Mesendoderm (in vitro differentiated cells): ENCODE measurements around the gene ADAMTS17.

Experiments
- DNase-seq: peaks from one replicate; pipeline ENCODE4 v3.0.0; 2013
- H2AK5ac ChIP-seq: 2 replicates; pipeline ENCODE4 v1.6.1; 2013; ENCODE audit warnings: low read length, inconsistent platforms
- H2BK120ac ChIP-seq: 2 replicates; pipeline ENCODE4 v1.6.1; 2013; ENCODE audit warnings: low read depth, mild to moderate bottlenecking, low read length, moderate library complexity, mixed read lengths
- H2BK15ac ChIP-seq: replicated peaks from 2 replicates; pipeline ENCODE4 v1.6.1; 2013; ENCODE audit warnings: low read depth, mild to moderate bottlenecking, moderate library complexity
- H2BK5ac ChIP-seq: 2 replicates; pipeline ENCODE4 v1.6.1; 2013; ENCODE audit warnings: low read length, inconsistent platforms
- H3K18ac ChIP-seq: 2 replicates; pipeline ENCODE4 v1.6.1; 2013; ENCODE audit warnings: mild to moderate bottlenecking, low read length, mixed read lengths
- H3K23ac ChIP-seq: one replicate; pipeline ENCODE4 v1.6.1; 2013; ENCODE audit warnings: low read length
- H3K27ac ChIP-seq: 2 replicates; pipeline ENCODE4 v1.5.1; 2013; ENCODE audit warnings: low read depth, mild to moderate bottlenecking, inconsistent platforms, low read length, moderate library complexity
- H3K27me3 ChIP-seq: 2 replicates; pipeline ENCODE4 v1.6.1; 2013; ENCODE audit warnings: low read length, control low read depth, mild to moderate bottlenecking, inconsistent platforms; ENCODE audit not compliant: insufficient read depth, poor library complexity
- H3K36me3 ChIP-seq: 2 replicates; pipeline ENCODE4 v1.6.1; 2013; ENCODE audit warnings: low read length, inconsistent platforms; ENCODE audit not compliant: control insufficient read depth, insufficient read depth
- H3K4ac ChIP-seq: one replicate; pipeline ENCODE4 v1.6.1; 2013; ENCODE audit warnings: low read depth, mild to moderate bottlenecking, low read length, moderate library complexity
- H3K4me1 ChIP-seq: 2 replicates; pipeline ENCODE4 v1.6.1; 2013; ENCODE audit warnings: low read depth, low read length, inconsistent platforms; ENCODE audit not compliant: control insufficient read depth
- H3K4me2 ChIP-seq: 2 replicates; pipeline ENCODE4 v1.6.1; 2013; ENCODE audit warnings: low read length
- H3K4me3 ChIP-seq: 2 replicates; pipeline ENCODE4 v1.5.1; 2013; ENCODE audit warnings: mild to moderate bottlenecking, low read length
- H3K56ac ChIP-seq: one replicate; pipeline ENCODE4 v1.6.1; 2013; ENCODE audit warnings: low read length
- H3K79me1 ChIP-seq: 2 replicates; pipeline ENCODE4 v1.6.1; 2013; ENCODE audit warnings: low read length, inconsistent platforms
- H3K79me2 ChIP-seq: 2 replicates; pipeline ENCODE4 v1.6.1; 2013; ENCODE audit warnings: mild to moderate bottlenecking, low read length; ENCODE audit not compliant: control insufficient read depth, insufficient read depth
- H3K9ac ChIP-seq: 2 replicates; pipeline ENCODE4 v1.6.1; 2013; ENCODE audit warnings: low read length, inconsistent platforms
- H4K5ac ChIP-seq: one replicate; pipeline ENCODE4 v1.6.1; 2013; ENCODE audit warnings: low read length
- H4K8ac ChIP-seq: one replicate; pipeline ENCODE4 v1.6.1; 2013; ENCODE audit warnings: low read depth, mild to moderate bottlenecking, control low read depth, low read length, moderate library complexity
- WGBS: extraction: QIAGEN DNeasy Blood & Tissue Kit; methylation state at CpG from one replicate; pipeline ENCODE4 v1.1.7; 2013; ENCODE audit warnings: low lambda C conversion rate, missing lambda C conversion rate; ENCODE audit not compliant: insufficient coverage; ENCODE audit errors: extremely low coverage; 5-methylcytosine and 5-hydroxymethylcytosine counted together

The ADAMTS17 gene

DNA sequence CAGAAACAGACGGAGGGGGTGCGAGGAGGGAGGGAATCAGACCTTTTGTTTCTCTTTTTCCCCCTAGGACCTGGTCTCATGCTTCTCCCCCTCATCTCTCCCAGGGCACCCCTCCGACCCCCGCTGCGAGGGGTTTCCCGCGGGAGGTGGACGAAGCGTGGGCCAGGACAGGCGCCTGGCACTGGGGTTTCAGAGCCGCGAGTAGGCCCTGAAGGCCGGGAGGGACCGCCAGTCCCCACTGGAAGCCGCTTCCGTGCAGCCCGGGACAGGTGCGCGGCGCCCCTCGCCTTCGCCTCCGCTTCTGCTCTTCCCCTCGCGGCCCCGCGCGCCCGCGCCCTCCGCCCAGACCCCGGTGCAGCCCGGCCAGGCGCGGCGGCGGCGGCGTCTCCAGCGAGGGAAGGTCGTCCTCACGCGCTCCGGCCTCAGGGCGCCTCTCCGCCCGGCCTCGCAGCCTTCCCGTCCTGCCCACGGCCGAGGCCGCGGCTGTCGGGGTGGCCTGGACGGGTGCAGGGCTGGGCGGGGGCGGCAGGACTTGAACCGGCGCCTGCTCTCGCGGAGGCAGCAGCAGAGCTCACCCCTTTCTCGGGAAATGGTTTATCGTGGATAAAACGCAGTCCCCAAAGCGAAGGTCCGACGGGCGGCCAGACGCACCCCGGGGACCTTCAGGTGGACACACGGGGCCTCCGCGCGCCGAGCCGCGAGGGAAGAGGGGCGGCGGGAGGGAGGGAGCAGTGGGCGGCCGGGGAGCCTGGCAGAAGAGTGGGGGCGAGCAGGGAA lies 31.5 kb upstream of the ADAMTS17 start:
- no peaks in the 10 kb centered on the region for H3K79me2 ChIP-seq
- H3K4me1 ChIP-seq, result no peaks in the 10 kb centered on the region

DNA sequence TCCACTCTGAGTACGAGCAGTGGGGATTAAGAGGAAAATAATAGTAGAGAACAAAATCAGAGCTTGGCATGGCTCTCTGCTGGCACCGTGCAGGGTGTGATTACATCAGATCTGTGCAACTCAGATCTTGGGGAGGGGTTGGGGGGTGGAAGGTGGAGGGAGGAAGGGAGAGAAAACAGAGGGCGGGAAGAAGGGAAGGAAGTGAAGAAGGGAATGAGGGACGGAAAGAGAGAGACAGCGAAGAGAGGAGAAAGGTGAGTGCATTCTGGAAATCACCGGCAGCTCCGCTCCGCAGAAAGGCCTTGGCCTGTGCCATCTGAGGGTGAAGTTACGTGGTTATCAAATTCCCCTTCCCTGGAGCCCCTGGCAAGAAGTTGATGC lies 31.0 kb upstream of the ADAMTS17 start:
- Histone ChIP-seq H2AK5ac (no peak overlapping the region), H3K56ac (peak overlapping the region; percentile 83), H3K4me3 (peak overlapping the region; percentile 57), H3K4me1 (no peaks in the 10 kb centered on the region), H4K8ac (no peak overlapping the region), H3K79me1 (no peaks in the 10 kb centered on the region), H3K36me3 (no peaks in the 10 kb centered on the region), H2BK120ac (no peak overlapping the region), H3K18ac (no peak overlapping the region), H3K9ac (peak overlapping the region; percentile 70), H2BK15ac (no peak overlapping the region), H3K79me2 (no peaks in the 10 kb centered on the region), H3K23ac (no peak overlapping the region), H2BK5ac (no peak overlapping the region), H3K27ac (no peak overlapping the region), H3K27me3 (no peaks in the 10 kb centered on the region), H3K4me2 (peak overlapping the region; percentile 52), H3K4ac (no peak overlapping the region), H4K5ac (no peak overlapping the region)
- DNase-seq, result peak; percentile 19
- no CpG with 5 or more reads among the region's 9 CpGs for WGBS

More for the DNA sequence above, 31.5 kb upstream of the ADAMTS17 start:
- H3K4ac ChIP-seq, result no peak overlapping the region
- H3K4me2 ChIP-seq, result peak overlapping the region; percentile 52
- peak overlapping the region; percentile 83 for H3K56ac ChIP-seq
- no peak overlapping the region for H4K5ac ChIP-seq
- H2AK5ac ChIP-seq, result no peak overlapping the region
- H3K4me3 ChIP-seq, result peak overlapping the region; percentile 57
- peak overlapping the region; percentile 70 for H3K9ac ChIP-seq
- peak overlapping the region; percentile 16 for H3K18ac ChIP-seq
- H3K36me3 ChIP-seq, result no peaks in the 10 kb centered on the region
- no peak overlapping the region for H2BK5ac ChIP-seq
- peak; percentile 16 for DNase-seq
- H3K27me3 ChIP-seq, result no peaks in the 10 kb centered on the region
- H4K8ac ChIP-seq, result no peak overlapping the region
- no CpG with 5 or more reads among the region's 82 CpGs for WGBS
- no peak overlapping the region for H2BK120ac ChIP-seq
- no peak overlapping the region for H3K23ac ChIP-seq
- no peaks in the 10 kb centered on the region for H3K79me1 ChIP-seq
- no peak overlapping the region for H2BK15ac ChIP-seq
- no peak overlapping the region for H3K27ac ChIP-seq

DNA sequence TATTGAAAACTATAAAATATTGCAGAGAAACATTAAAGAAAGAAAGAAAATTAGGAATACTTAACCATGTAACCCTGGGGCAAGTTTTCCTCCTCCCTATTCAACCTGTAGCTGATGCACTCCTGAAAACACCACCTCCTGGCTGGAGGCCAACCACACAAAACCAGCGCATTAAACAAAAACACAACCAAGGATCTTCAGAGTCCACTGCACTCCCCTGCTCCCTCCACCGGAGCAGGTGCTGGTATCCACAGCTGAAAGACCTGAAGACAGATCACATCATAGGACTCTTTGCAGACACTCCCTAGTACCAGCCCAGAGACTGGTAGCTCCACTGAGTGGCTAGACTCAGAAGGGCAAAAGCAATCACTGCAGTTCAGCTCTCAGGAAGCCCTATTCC lies 13.6 kb upstream of the ADAMTS17 start:
- H3K4me3 ChIP-seq, result no peak overlapping the region
- no peak overlapping the region for H3K27ac ChIP-seq
- no peaks in the 10 kb centered on the region for H3K79me1 ChIP-seq
- H3K23ac ChIP-seq, result no peak overlapping the region
- H2BK15ac ChIP-seq, result no peak overlapping the region
- no peaks in the 10 kb centered on the region for H3K79me2 ChIP-seq
- H3K9ac ChIP-seq, result no peak overlapping the region
- H4K5ac ChIP-seq, result no peak overlapping the region
- no peak overlapping the region for H3K56ac ChIP-seq
- no peak overlapping the region for H4K8ac ChIP-seq
- no peak overlapping the region for H3K18ac ChIP-seq
- no peak overlapping the region for H3K4ac ChIP-seq
- no peak overlapping the region for H2AK5ac ChIP-seq
- no peaks in the 10 kb centered on the region for H3K36me3 ChIP-seq
- no peak overlapping the region for H2BK5ac ChIP-seq
- no peak overlapping the region for H3K4me2 ChIP-seq
- no peak for DNase-seq
- no peaks in the 10 kb centered on the region for H3K4me1 ChIP-seq
- WGBS, result no CpG with 5 or more reads among the region's 2 CpGs
- H3K27me3 ChIP-seq, result no peaks in the 10 kb centered on the region
- H2BK120ac ChIP-seq, result no peak overlapping the region

DNA sequence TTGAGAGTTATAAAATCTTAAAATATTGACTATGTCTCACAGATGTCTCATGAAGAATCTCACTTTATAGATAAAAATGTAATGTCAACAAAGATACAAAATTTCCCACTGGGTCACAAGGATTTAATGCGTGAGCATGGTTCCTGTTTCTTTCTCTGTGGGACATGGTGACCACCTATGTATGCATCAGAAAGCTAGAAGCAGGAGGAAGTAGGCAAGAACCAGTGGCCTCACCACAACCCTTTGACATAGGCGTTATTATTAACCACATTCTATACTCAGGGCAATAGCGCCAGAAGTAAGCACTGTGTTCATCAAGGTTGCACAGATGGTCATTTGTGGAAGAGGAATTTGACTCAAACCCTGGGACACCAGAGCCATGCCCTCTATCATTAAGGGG lies 11.7 kb upstream of the ADAMTS17 start:
- no peak overlapping the region for H3K23ac ChIP-seq
- no peak for DNase-seq
- WGBS, result no CpG with 5 or more reads among the region's 3 CpGs

DNA sequence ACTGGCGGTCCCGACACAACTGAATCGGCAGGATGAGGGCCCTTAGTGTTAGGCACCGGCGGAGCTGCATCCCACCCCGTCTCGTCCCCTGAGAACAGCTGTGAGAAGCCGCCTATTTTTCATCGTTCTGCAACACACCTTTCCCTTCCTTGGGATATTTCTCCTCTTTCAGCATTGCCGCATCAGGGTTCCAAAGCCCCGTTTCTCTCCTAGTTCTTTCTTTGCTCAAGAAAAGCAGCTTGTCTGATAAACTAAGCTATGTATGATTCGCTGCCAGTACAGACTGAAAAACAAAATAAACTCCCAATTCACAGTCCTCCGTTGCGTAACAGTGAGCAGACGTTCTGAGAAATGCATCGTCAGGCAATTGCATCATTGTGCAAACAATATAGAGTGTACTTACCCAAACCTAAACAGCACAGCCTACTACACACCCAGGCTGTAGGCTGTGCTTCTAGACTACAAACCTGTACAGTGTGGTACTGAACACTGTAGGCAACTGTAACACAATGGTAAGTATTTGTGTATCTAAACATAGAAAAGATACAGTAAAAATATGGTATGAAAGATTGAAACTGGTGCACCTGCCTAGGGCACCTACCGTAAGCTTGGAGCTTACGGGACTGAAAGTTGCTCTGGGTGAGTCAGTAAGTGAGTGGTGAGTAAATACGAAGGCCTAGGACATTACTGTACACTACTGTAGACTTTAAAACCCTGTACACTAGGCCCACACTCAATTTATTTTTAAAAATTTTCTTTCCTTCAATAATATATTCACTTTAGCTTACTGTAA lies 8.9 kb upstream of the ADAMTS17 start:
- no peaks in the 10 kb centered on the region for H3K79me1 ChIP-seq
- H4K8ac ChIP-seq, result no peak overlapping the region
- H3K23ac ChIP-seq, result no peak overlapping the region
- H3K4ac ChIP-seq, result no peak overlapping the region
- H3K4me3 ChIP-seq, result no peak overlapping the region
- H2BK5ac ChIP-seq, result no peak overlapping the region
- H3K4me2 ChIP-seq, result no peak overlapping the region
- no peak overlapping the region for H2AK5ac ChIP-seq
- H3K9ac ChIP-seq, result no peak overlapping the region
- H3K79me2 ChIP-seq, result no peaks in the 10 kb centered on the region
- no peak for DNase-seq
- H3K4me1 ChIP-seq, result no peaks in the 10 kb centered on the region
- no peaks in the 10 kb centered on the region for H3K27me3 ChIP-seq
- WGBS, result no CpG with 5 or more reads among the region's 19 CpGs
- H3K56ac ChIP-seq, result no peak overlapping the region
- no peak overlapping the region for H2BK15ac ChIP-seq
- H4K5ac ChIP-seq, result no peak overlapping the region
- H3K36me3 ChIP-seq, result no peaks in the 10 kb centered on the region
- no peak overlapping the region for H3K27ac ChIP-seq
- H2BK120ac ChIP-seq, result no peak overlapping the region
- no peak overlapping the region for H3K18ac ChIP-seq

More for the DNA sequence above, 11.7 kb upstream of the ADAMTS17 start:
- H2AK5ac ChIP-seq, result no peak overlapping the region
- no peak overlapping the region for H2BK15ac ChIP-seq
- no peak overlapping the region for H3K18ac ChIP-seq
- H3K4me2 ChIP-seq, result no peak overlapping the region
- H3K9ac ChIP-seq, result no peak overlapping the region
- H3K56ac ChIP-seq, result no peak overlapping the region
- H3K79me1 ChIP-seq, result no peaks in the 10 kb centered on the region
- H3K27ac ChIP-seq, result no peak overlapping the region
- H3K4me1 ChIP-seq, result no peaks in the 10 kb centered on the region
- H3K4ac ChIP-seq, result no peak overlapping the region
- H4K8ac ChIP-seq, result no peak overlapping the region
- H2BK120ac ChIP-seq, result no peak overlapping the region
- H4K5ac ChIP-seq, result no peak overlapping the region
- no peak overlapping the region for H3K4me3 ChIP-seq
- H3K36me3 ChIP-seq, result no peaks in the 10 kb centered on the region
- no peaks in the 10 kb centered on the region for H3K27me3 ChIP-seq
- no peak overlapping the region for H2BK5ac ChIP-seq
- H3K79me2 ChIP-seq, result no peaks in the 10 kb centered on the region
